ENCODE results near the gene ZNF821.

DNA sequence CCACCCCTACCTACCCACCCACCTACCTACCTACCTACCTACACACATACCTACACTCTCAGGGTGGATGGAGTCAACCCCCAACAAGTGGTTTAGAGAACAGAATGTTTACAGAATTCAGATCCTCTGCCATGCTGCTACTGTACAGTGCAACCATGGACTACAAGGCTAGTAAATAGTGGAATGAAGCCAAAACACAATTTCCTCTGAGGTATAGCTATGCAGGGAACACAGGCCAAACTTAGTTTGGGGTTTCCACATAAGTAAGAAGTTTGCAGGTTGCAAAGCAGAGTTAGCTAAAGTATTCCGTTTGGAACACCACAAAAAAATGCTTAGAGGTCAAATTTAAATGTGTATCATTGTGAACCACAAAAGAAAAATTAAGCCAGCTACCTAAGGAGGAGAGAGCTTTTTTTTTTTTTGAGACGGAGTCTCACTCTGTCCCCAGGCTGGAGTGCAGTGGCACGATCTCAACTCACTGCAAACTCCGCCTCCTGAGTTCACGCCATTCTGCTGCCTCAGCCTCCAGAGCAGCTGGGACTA, 72.7 kb downstream of the ZNF821 start:
- TF ChIP-seq SUZ12 (IDR thresholded peaks at IDR 0.05; ENCODE audit: extremely low read depth, insufficient read depth, insufficient read length) (no peak), YY1 (IDR thresholded peaks at IDR 0.05; ENCODE audit: insufficient read depth, insufficient read length) (no peak), ZNF274 (IDR thresholded peaks at IDR 0.05; ENCODE audit: low read depth, low read length) (no peak)

All from NT2/D1 (cell line).